ENCODE results near the gene PRDM8.

DNA sequence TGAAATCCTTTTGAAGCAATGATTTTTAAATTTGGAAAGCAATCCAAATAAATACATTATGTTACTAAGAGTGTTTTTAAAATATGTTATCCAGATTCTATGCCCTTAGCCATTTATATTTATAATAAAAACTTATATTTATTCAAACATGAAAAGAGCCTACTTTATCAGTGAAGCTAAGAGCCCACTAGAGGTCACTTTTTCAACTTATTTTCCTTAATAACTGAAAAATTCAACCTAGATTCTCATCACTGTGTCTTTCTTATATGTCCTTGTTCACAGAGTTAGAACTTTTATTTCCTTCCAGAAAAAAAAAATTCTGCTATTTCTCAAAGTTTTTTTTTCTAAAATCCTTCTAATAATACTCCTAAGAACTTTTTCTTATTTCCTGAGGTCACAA, 23.9 kb downstream of the PRDM8 start:
- TF ChIP-seq, protein P1, sequence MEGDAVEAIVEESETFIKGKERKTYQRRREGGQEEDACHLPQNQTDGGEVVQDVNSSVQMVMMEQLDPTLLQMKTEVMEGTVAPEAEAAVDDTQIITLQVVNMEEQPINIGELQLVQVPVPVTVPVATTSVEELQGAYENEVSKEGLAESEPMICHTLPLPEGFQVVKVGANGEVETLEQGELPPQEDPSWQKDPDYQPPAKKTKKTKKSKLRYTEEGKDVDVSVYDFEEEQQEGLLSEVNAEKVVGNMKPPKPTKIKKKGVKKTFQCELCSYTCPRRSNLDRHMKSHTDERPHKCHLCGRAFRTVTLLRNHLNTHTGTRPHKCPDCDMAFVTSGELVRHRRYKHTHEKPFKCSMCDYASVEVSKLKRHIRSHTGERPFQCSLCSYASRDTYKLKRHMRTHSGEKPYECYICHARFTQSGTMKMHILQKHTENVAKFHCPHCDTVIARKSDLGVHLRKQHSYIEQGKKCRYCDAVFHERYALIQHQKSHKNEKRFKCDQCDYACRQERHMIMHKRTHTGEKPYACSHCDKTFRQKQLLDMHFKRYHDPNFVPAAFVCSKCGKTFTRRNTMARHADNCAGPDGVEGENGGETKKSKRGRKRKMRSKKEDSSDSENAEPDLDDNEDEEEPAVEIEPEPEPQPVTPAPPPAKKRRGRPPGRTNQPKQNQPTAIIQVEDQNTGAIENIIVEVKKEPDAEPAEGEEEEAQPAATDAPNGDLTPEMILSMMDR (IDR thresholded peaks at IDR 0.05; ENCODE audit: low read depth, low read length): no peak
- no peak for TF ChIP-seq MYC (IDR thresholded peaks at IDR 0.05; ENCODE audit: low read depth, low read length)

Measured in NB4 (cell line).